Caco-2 (cell line): Measurements from ENCODE around the gene KCNK3. TPM values are rescaled to one million over a fixed set of nuclear protein-coding genes. Genes with fewer than 3 reads are reported as not detected.

Experiments used
- BruUV-seq: library from RNA; stranded (reverse); fragments of 400-500 nt; replicated peaks from 2 replicates; lab custom pipeline; 2021; lab: Mats Ljungman, UMichigan
- CTCF ChIA-PET: fragments of 300-600 bp; sonication (Branson Sonifier 250); formaldehyde crosslinking; loops from one replicate; lab custom pipeline; 2022; ENCODE audit warnings: antibody characterized with exemption; lab: Charles Lee
- POLR2A ChIA-PET: fragments of 300-600 bp; sonication (Branson Sonifier 250); formaldehyde crosslinking; loops from one replicate; lab custom pipeline; 2022; ENCODE audit warnings: antibody characterized with exemption; lab: Charles Lee
- DNase-seq, 2 experiments: peaks; one replicate each; pipeline versions ENCODE4 v3.0.0 to v3.0.0-alpha.2; 2020 to 2022
- H3K27me3 ChIP-seq: replicated peaks from 2 replicates; pipeline ENCODE4 v1.6.0; 2011; ENCODE audit warnings: low read length; ENCODE audit not compliant: control insufficient read depth, insufficient read depth
- H3K36me3 ChIP-seq: 2 replicates; pipeline ENCODE4 v1.5.1; 2011; ENCODE audit warnings: low read length; ENCODE audit not compliant: control insufficient read depth, insufficient read depth
- H3K4me1 ChIP-seq: fragments of 250-450 bp; sonication (Bioruptor Pico); 2 replicates; pipeline ENCODE4 v1.5.1; 2020; ENCODE audit warnings: mild to moderate bottlenecking
- H3K4me3 ChIP-seq: 2 replicates; pipeline ENCODE4 v1.5.1; 2011; ENCODE audit warnings: low read depth, mild to moderate bottlenecking, control low read depth, low read length
- H3K9me3 ChIP-seq: fragments of 250-450 bp; sonication (Bioruptor Pico); 2 replicates; pipeline ENCODE4 v1.5.1; 2020; ENCODE audit warnings: mild to moderate bottlenecking, moderate library complexity
- H3K27ac Mint-ChIP-seq: one replicate; pipeline ENCODE4 v1.8.0; 2022; ENCODE audit warnings: mixed read lengths; ENCODE audit not compliant: unreplicated experiment
- H3K27me3 Mint-ChIP-seq: one replicate; pipeline ENCODE4 v1.8.0; 2022; ENCODE audit warnings: mixed read lengths; ENCODE audit not compliant: insufficient read depth, unreplicated experiment
- H3K36me3 Mint-ChIP-seq: one replicate; pipeline ENCODE4 v1.8.0; 2022; ENCODE audit warnings: mild to moderate bottlenecking, mixed read lengths; ENCODE audit not compliant: insufficient read depth, unreplicated experiment
- H3K4me1 Mint-ChIP-seq: one replicate; pipeline ENCODE4 v1.8.0; 2022; ENCODE audit warnings: low read depth, mixed read lengths; ENCODE audit not compliant: unreplicated experiment
- H3K4me3 Mint-ChIP-seq: one replicate; pipeline ENCODE4 v1.8.0; 2022; ENCODE audit warnings: mild to moderate bottlenecking, moderate library complexity, mixed read lengths; ENCODE audit not compliant: unreplicated experiment
- H3K9me3 Mint-ChIP-seq: one replicate; pipeline ENCODE4 v1.8.0; 2022; ENCODE audit warnings: mixed read lengths; ENCODE audit not compliant: unreplicated experiment
- intact Hi-C: fragments of 100-400 bp; cut with micrococcal nuclease; formaldehyde crosslinking; loops from one replicate; pipeline ENCODE4 v1.10.0; 2022; ENCODE audit not compliant: unreplicated experiment
- total RNA-seq: library from RNA; stranded (reverse); gene quantifications from 2 replicates; pipeline ENCODE4 v1.2.3, GENCODE V29; 2022
- TF ChIP-seq, protein P1 (sequence below), 2 experiments: fragments of 200-600 bp in 1 of 2; IDR thresholded peaks; 1 replicate in 1 of 2; 2 replicates in 1 of 2; pipeline versions ENCODE4 v1.5.1 to v1.8.0; 2011 to 2022; ENCODE audit warnings: antibody characterized with exemption in 1 of 2, control low read depth in 1 of 2, inconsistent platforms in 1 of 2, low read depth in 1 of 2, low read length in 1 of 2, mild to moderate bottlenecking in 1 of 2, moderate library complexity in 1 of 2; ENCODE audit not compliant: insufficient read depth in 1 of 2, severe bottlenecking in 1 of 2, unreplicated experiment in 1 of 2

The KCNK3 gene
- total RNA-seq, 1 experiment from 2014 or later: 0.36 TPM

DNA sequence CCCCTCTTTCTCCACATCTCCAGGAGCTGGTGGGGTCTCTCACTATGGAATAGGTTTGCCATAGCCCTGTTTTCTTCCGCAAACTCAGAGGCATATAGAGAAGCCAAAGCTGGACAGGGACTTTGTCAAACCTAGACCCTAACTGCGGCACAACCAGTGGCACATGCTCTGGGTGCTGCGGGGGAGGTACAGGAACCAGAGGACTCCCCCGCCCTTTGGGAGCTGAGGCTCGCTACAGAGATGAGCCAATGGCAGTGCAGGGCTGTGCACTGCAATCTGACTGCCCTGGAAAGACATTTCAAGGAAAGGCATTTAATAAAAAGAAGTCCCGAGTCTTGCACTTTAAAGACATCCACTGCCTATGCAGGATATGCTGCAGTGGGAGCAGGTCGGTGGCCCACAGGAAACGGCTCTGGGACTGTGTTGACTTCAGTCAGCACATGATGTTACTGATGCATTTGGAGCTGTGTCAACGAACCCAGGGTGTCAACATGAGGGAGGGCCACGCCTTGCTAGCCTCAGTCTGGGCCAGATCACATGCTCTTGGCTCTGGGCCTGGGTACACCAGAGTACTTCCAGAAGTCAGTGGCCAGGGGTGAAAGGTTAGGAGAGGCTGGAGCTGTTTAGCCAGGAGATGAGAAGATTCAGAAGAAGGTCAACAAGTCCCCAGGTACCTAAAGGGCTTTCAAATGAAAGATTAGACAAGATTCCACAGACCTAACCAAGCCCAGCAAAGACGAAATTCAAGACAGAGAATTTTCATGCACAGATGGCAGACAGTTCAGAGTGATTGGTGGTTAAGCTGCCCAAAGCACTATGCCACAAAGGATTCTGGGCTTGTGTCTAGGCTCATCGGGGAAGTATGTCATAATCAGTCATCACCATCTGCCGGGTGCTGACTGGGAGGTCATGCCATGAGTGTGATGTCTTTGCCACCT, 79.8 kb downstream of the KCNK3 start:
- H3K36me3 Mint-ChIP-seq: peaks cover 38% of the 10 kb centered on the region
- no peak overlapping the region for H3K27ac Mint-ChIP-seq
- H3K36me3 ChIP-seq: peaks cover 2% of the 10 kb centered on the region
- H3K27me3 ChIP-seq: no peaks in the 10 kb centered on the region
- peaks cover 6% of the 10 kb centered on the region for H3K4me1 ChIP-seq
- intact Hi-C loops: no loop called here
- no peaks in the 10 kb centered on the region for H3K27me3 Mint-ChIP-seq
- BruUV-seq: no TSS peak
- ChIA-PET POLR2A (no interaction called here), CTCF (interaction anchor here (0.7 kb wide), 1 partner anchor 150 kb away, joined by 3 read pairs; no protein-coding TSS in a partner anchor)
- peaks cover 17% of the 10 kb centered on the region for H3K4me1 Mint-ChIP-seq
- H3K4me3 Mint-ChIP-seq: no peak overlapping the region
- H3K9me3 Mint-ChIP-seq: no peaks in the 10 kb centered on the region
- no peak overlapping the region for H3K4me3 ChIP-seq
- no peaks in the 10 kb centered on the region for H3K9me3 ChIP-seq
- TF ChIP-seq, protein P1, sequence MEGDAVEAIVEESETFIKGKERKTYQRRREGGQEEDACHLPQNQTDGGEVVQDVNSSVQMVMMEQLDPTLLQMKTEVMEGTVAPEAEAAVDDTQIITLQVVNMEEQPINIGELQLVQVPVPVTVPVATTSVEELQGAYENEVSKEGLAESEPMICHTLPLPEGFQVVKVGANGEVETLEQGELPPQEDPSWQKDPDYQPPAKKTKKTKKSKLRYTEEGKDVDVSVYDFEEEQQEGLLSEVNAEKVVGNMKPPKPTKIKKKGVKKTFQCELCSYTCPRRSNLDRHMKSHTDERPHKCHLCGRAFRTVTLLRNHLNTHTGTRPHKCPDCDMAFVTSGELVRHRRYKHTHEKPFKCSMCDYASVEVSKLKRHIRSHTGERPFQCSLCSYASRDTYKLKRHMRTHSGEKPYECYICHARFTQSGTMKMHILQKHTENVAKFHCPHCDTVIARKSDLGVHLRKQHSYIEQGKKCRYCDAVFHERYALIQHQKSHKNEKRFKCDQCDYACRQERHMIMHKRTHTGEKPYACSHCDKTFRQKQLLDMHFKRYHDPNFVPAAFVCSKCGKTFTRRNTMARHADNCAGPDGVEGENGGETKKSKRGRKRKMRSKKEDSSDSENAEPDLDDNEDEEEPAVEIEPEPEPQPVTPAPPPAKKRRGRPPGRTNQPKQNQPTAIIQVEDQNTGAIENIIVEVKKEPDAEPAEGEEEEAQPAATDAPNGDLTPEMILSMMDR (IDR thresholded peaks at IDR 0.05; ENCODE audit: insufficient read depth in 1 of 2, low read depth in 1 of 2, low read length in 1 of 2, severe bottlenecking in 1 of 2, unreplicated experiment in 1 of 2): no peak
- DNase-seq: peak in 1 of 2 experiments; percentile 62

DNA sequence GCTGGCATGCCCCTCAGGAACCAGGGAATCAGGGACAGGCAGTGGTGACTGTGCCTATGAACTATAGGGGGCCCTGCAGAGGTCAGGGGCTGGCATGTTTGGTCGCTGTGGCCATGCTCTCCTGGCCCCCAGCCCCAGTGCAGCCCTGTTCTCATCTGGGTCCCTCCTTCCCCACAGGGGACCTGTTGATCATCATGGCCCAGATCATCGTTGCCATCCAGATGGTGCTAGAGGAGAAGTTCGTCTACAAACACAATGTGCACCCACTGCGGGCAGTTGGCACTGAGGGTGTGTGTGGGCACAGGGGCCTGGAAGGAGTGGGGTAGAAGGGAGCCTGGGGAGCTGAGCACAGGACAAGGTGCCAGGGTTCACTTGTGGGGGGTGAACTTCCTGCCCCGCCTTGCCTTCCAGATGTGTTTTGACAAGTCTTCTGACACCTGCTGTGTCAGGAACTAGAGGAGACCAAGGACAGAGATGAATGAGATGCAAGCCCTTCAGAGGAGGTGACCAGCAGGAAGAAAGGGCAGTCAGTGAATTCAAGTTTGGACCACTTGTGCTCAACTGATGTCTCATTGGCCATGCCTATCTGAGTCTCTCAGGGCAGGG, 83.8 kb downstream of the KCNK3 start:
- TF ChIP-seq, protein P1 (IDR thresholded peaks at IDR 0.05; ENCODE audit: insufficient read depth in 1 of 2, low read depth in 1 of 2, low read length in 1 of 2, severe bottlenecking in 1 of 2, unreplicated experiment in 1 of 2): no peak
- H3K27me3 ChIP-seq: no peaks in the 10 kb centered on the region
- peaks cover 6% of the 10 kb centered on the region for H3K4me1 ChIP-seq
- Mint-ChIP-seq H3K27ac (peak overlapping the region; percentile 25), H3K9me3 (no peaks in the 10 kb centered on the region), H3K36me3 (peaks cover 71% of the 10 kb centered on the region), H3K4me3 (no peak overlapping the region), H3K27me3 (no peaks in the 10 kb centered on the region), H3K4me1 (peaks cover 14% of the 10 kb centered on the region)
- H3K9me3 ChIP-seq: no peaks in the 10 kb centered on the region
- intact Hi-C loops: no loop called here
- CTCF ChIA-PET: no interaction called here
- H3K4me3 ChIP-seq: no peak overlapping the region
- POLR2A ChIA-PET: no interaction called here
- peaks cover 2% of the 10 kb centered on the region for H3K36me3 ChIP-seq
- no TSS peak for BruUV-seq
- no peak for DNase-seq

DNA sequence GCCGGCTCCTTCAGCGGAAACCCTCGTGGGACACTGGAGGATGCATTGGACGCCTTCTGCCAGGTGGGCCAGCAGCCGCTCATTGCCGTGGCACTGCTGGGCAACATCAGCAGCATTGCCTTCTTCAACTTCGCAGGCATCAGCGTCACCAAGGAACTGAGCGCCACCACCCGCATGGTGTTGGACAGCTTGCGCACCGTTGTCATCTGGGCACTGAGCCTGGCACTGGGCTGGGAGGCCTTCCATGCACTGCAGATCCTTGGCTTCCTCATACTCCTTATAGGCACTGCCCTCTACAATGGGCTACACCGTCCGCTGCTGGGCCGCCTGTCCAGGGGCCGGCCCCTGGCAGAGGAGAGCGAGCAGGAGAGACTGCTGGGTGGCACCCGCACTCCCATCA, 85.6 kb downstream of the KCNK3 start:
- ChIA-PET CTCF (no interaction called here), POLR2A (no interaction called here)
- H3K4me1 Mint-ChIP-seq: no peaks in the 10 kb centered on the region
- TF ChIP-seq, protein P1 (IDR thresholded peaks at IDR 0.05; ENCODE audit: insufficient read depth in 1 of 2, low read depth in 1 of 2, low read length in 1 of 2, severe bottlenecking in 1 of 2, unreplicated experiment in 1 of 2): no peak
- DNase-seq: no peak
- H3K4me3 ChIP-seq: no peak overlapping the region
- H3K9me3 ChIP-seq: no peaks in the 10 kb centered on the region
- no peaks in the 10 kb centered on the region for H3K9me3 Mint-ChIP-seq
- no peak overlapping the region for H3K4me3 Mint-ChIP-seq
- H3K27ac Mint-ChIP-seq: no peak overlapping the region
- H3K4me1 ChIP-seq: no peaks in the 10 kb centered on the region
- intact Hi-C loops: no loop called here
- peaks cover 69% of the 10 kb centered on the region for H3K36me3 Mint-ChIP-seq
- no TSS peak for BruUV-seq
- no peaks in the 10 kb centered on the region for H3K27me3 ChIP-seq
- peaks cover 2% of the 10 kb centered on the region for H3K36me3 ChIP-seq
- no peaks in the 10 kb centered on the region for H3K27me3 Mint-ChIP-seq
